HepG2 (cell line): ENCODE measurements around the gene PNLIP. TPM values are rescaled to one million over a fixed set of nuclear protein-coding genes. Genes with fewer than 3 reads are reported as not detected.

Experiments used
- ATAC-seq: fragments of 200-7000 bp; cut with Tn5 transposase; 3 replicates; pipeline ENCODE4 v1.9.1; 2020; ENCODE audit warnings: mild to moderate bottlenecking, moderate library complexity
- BruUV-seq: library from RNA; stranded (reverse); fragments of 400-500 nt; replicated peaks from 2 replicates; lab custom pipeline; 2021; lab: Mats Ljungman, UMichigan
- CTCF ChIA-PET: fragments of 300-600 bp; formaldehyde crosslinking; extraction: SDS; loops from one replicate; lab custom pipeline; 2021; ENCODE audit warnings: low total read pairs, inconsistent platforms, low intra/inter-chr PET ratio; lab: Yijun Ruan, JAX
- POLR2A ChIA-PET: fragments of 350-600 bp; sonication (Branson Sonifier 250); formaldehyde crosslinking; loops from one replicate; lab custom pipeline; 2020; ENCODE audit warnings: antibody characterized with exemption, inconsistent platforms; lab: Yijun Ruan, JAX
- DNase-seq: peaks from one replicate; pipeline ENCODE4 v3.0.0-alpha.2; 2015; ENCODE audit warnings: low spot score
- FAIRE-seq: peaks from 3 replicates; lab custom pipeline; 2011; peaks lifted over from hg19 to GRCh38; lab: Jason Lieb, UNC
- H2AFZ ChIP-seq: one replicate; pipeline ENCODE4 v1.6.1; 2011; ENCODE audit warnings: low read length, inconsistent platforms
- H3K27ac ChIP-seq: fragments of 300-600 bp; 3 replicates; pipeline ENCODE4 v1.8.0; 2011; ENCODE audit warnings: mixed run types, mild to moderate bottlenecking, mixed read lengths, low read length, inconsistent platforms; ENCODE audit not compliant: insufficient read depth; ENCODE audit errors: extremely low read length
- H3K27me3 ChIP-seq, 2 experiments: fragments of 200-600 bp in 1 of 2; 2 replicates in 1 of 2; 3 replicates in 1 of 2; pipeline versions ENCODE4 v1.6.0 to v1.8.0; 2011; ENCODE audit warnings: low read length in 2 of 2, mild to moderate bottlenecking in 2 of 2, moderate library complexity in 2 of 2, inconsistent platforms in 1 of 2; ENCODE audit not compliant: insufficient read depth in 2 of 2, control insufficient read depth in 1 of 2
- H3K36me3 ChIP-seq, 2 experiments: fragments of 200-600 bp in 1 of 2; replicated peaks in 1 of 2; 2 replicates in 1 of 2; 3 replicates in 1 of 2; pipeline versions ENCODE4 v1.5.1 to v1.8.0; 2011; ENCODE audit warnings: low read length in 2 of 2, inconsistent platforms in 1 of 2; ENCODE audit not compliant: insufficient read depth in 2 of 2, control insufficient read depth in 1 of 2
- H3K4me1 ChIP-seq: 2 replicates; pipeline ENCODE4 v1.5.1; 2012; ENCODE audit warnings: low read length, inconsistent platforms; ENCODE audit not compliant: insufficient read depth
- H3K4me2 ChIP-seq: 2 replicates; pipeline ENCODE4 v1.6.0; 2011; ENCODE audit warnings: low read depth, low read length, inconsistent platforms
- H3K4me3 ChIP-seq, 3 experiments: fragments of 200-600 bp in 1 of 3; sonication (generic), shearing (Covaris generic) in 1 of 3; replicated peaks in 1 of 3; 2 replicates each; pipeline ENCODE4 v1.5.1; 2011 to 2016; ENCODE audit warnings: low read length in 3 of 3, inconsistent platforms in 2 of 3, low read depth in 2 of 3, mild to moderate bottlenecking in 2 of 3, control low read depth in 1 of 3, mixed read lengths in 1 of 3; ENCODE audit not compliant: insufficient read depth in 1 of 3
- H3K79me2 ChIP-seq: one replicate; pipeline ENCODE4 v1.6.1; 2011; ENCODE audit warnings: low read length, inconsistent platforms; ENCODE audit not compliant: insufficient read depth
- H3K9ac ChIP-seq: 2 replicates; pipeline ENCODE4 v1.6.0; 2011; ENCODE audit warnings: mild to moderate bottlenecking, low read depth, low read length, inconsistent platforms; ENCODE audit not compliant: insufficient read depth
- H3K9me3 ChIP-seq: 2 replicates; pipeline ENCODE4 v1.5.1; 2012; ENCODE audit warnings: mild to moderate bottlenecking, low read length
- H4K20me1 ChIP-seq: 2 replicates; pipeline ENCODE4 v1.6.0; 2011; ENCODE audit warnings: inconsistent platforms, mild to moderate bottlenecking, low read length, moderate library complexity; ENCODE audit not compliant: insufficient read depth
- MAZ ChIP-seq, 2 experiments: sonication (generic) in 1 of 2; formaldehyde crosslinking in 1 of 2; IDR thresholded peaks; 2 replicates each; pipeline versions ENCODE4 v1.5.0 to v1.6.1; 2012 to 2020; ENCODE audit warnings: low read depth in 2 of 2, mild to moderate bottlenecking in 2 of 2, borderline replicate concordance in 1 of 2, improper control_type of control experiment in 1 of 2, low read length in 1 of 2, missing genetic modification reagents in 1 of 2, moderate library complexity in 1 of 2
- ZNF547 ChIP-seq: sonication (generic); formaldehyde crosslinking; IDR thresholded peaks from 2 replicates; pipeline ENCODE4 v1.5.1; 2020; ENCODE audit warnings: mild to moderate bottlenecking, missing genetic modification reagents
- WGBS: methylation state at CpG from one replicate; pipeline ENCODE4 v1.1.6; 2017; ENCODE audit warnings: low lambda C conversion rate; 5-methylcytosine and 5-hydroxymethylcytosine counted together
- in situ Hi-C: cut with HindIII; loops from 2 replicates; pipeline ENCODE4 v1.10.0; 2017; ENCODE audit warnings: low pct_unique_long_range_greater_than_20kb; ENCODE audit not compliant: extremely low pct_ligation_motif_present
- intact Hi-C: fragments of 100-400 bp; cut with micrococcal nuclease; formaldehyde crosslinking; loops from one replicate; pipeline ENCODE4 v1.10.0; 2022; ENCODE audit not compliant: unreplicated experiment
- polyA plus RNA-seq, 8 experiments: library from polyadenylated mRNA; depleted of rRNA in 3 of 8; stranded (reverse) in 7 of 8; unstranded in 1 of 8; fragments of >200 nt; fragmentation: Illumina TruSeq in 4 of 8; extraction: Trizol in 4 of 8; gene quantifications; 2 replicates each; pipeline versions ENCODE4 v1.2.1 to v1.2.3, GENCODE V29; 2011 to 2016; ENCODE audit warnings: low read depth in 4 of 8, missing spikeins in 1 of 8, mixed read lengths in 1 of 8; ENCODE audit not compliant: insufficient read depth in 1 of 8
- small RNA-seq, 3 experiments: library from RNA; depleted of rRNA; stranded (forward); fragments of <200 nt; gene quantifications; one replicate each; pipeline ENCODE3, GENCODE V24; 2012; ENCODE audit warnings: low read depth in 2 of 3, low replicate concordance in 1 of 3; ENCODE audit not compliant: insufficient read length in 3 of 3, insufficient read depth in 2 of 3
- total RNA-seq, 5 experiments: library from RNA; depleted of rRNA; stranded (reverse); fragments of >200 nt; fragmentation: Illumina TruSeq; extraction: Trizol; gene quantifications; 2 replicates each; pipeline ENCODE4 v1.2.3, GENCODE V29; 2016; ENCODE audit warnings: low read depth in 1 of 5
- TF ChIP-seq, protein P1 (sequence below): IDR thresholded peaks from 2 replicates; pipeline ENCODE4 v1.6.1; 2016; ENCODE audit warnings: missing compliant biosample characterization, missing genetic modification reagents, borderline replicate concordance

Gene PNLIP
- total and polyA plus RNA-seq, 2 of the 13 experiments (the other 11 are each of a cell fraction or from before 2014, with no cell fraction given) = not detected

DNA sequence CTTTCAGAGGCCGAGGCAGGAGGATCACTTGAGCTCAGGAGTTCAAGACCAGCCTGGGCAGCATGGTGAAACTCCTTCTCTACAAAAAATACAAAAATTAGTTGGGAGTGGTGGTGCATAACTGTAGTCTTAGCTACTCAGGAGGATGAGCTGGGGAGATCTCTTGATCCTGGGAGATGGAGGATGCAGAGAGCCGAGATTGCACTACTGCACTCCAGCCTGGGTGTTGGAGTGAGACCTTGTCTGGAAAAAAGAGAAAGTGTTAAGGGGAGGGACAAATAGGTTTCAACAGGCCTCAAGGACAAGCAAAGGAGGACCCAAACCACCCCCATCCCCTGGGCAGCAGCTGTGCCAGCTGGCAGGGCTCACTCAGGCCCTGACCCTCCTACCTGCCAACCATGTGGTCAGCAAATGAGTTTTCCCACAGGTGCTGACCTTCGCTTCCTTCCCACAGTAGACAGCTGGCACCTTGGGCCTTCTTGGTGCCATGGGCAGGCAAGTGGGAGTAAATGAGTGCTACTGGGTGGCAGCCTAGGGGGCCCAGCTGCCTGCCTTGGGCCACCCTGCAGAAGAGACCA is 69.6 kb downstream of the PNLIP start:
- WGBS = 10% methylated on average over 2 of the region's 3 CpGs
- ChIA-PET CTCF (no interaction called here), POLR2A (no interaction called here)
- no peak overlapping the region for H3K27ac ChIP-seq
- TF ChIP-seq, protein P1, sequence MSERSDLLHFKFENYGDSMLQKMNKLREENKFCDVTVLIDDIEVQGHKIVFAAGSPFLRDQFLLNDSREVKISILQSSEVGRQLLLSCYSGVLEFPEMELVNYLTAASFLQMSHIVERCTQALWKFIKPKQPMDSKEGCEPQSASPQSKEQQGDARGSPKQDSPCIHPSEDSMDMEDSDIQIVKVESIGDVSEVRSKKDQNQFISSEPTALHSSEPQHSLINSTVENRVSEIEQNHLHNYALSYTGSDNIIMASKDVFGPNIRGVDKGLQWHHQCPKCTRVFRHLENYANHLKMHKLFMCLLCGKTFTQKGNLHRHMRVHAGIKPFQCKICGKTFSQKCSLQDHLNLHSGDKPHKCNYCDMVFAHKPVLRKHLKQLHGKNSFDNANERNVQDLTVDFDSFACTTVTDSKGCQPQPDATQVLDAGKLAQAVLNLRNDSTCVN (CRISPR knock-in tag) = no peak
- TF ChIP-seq ZNF547 (CRISPR knock-in tag) (no peak), MAZ (IDR thresholded peaks at IDR 0.05; ENCODE audit: borderline replicate concordance, low read depth, low read length) (no peak), MAZ (CRISPR knock-in tag; IDR thresholded peaks at IDR 0.05; ENCODE audit: low read depth) (no peak)
- in situ Hi-C loops (no loop called here), intact Hi-C loops (no loop called here)
- no peaks in the 10 kb centered on the region for H4K20me1 ChIP-seq
- no peak overlapping the region for H2AFZ ChIP-seq
- DNase-seq (no peak), ATAC-seq (no peak), FAIRE-seq (no peak)
- no peaks in the 10 kb centered on the region for H3K79me2 ChIP-seq
- no peak overlapping the region for H3K4me2 ChIP-seq
- H3K9me3 ChIP-seq = no peaks in the 10 kb centered on the region
- H3K4me3 ChIP-seq = no peak overlapping the region
- BruUV-seq = no TSS peak
- H3K36me3 ChIP-seq = no peaks in the 10 kb centered on the region
- no peak overlapping the region for H3K9ac ChIP-seq
- H3K27me3 ChIP-seq = 0 out of 5 replicates have a peak, but pooled peaks cover 0 to 3% of the 10 kb centered on the region in 2 experiments
- peaks cover 8% of the 10 kb centered on the region for H3K4me1 ChIP-seq

Small RNAs within 50 kb of the gene (small RNA-seq; reads per million reads assigned to genes)
- gene RNU6-1090P = 0 reads per million in 3 experiments

Other genes starting within 250 kb of the PNLIP start
- gene CCDC172, start 221.5 kb upstream of the PNLIP start, total RNA-seq (2016; rRNA removed; fragmentation: Illumina TruSeq; extraction: Trizol) = not detected in 2 replicates
- gene CCDC172, start 221.5 kb upstream of the PNLIP start, polyA plus RNA-seq (2011; rRNA removed) = not detected in 2 replicates
- gene PNLIPRP3, start 118.1 kb upstream of the PNLIP start, total RNA-seq (2016; rRNA removed; fragmentation: Illumina TruSeq; extraction: Trizol) = not detected in 2 replicates
- not detected in 2 replicates for gene PNLIPRP3, start 118.1 kb upstream of the PNLIP start, polyA plus RNA-seq (2011; rRNA removed)
- gene PNLIPRP1, start 45.0 kb downstream of the PNLIP start, total RNA-seq (2016; rRNA removed; fragmentation: Illumina TruSeq; extraction: Trizol) = not detected in 2 replicates
- not detected in 2 replicates for gene PNLIPRP1, start 45.0 kb downstream of the PNLIP start, polyA plus RNA-seq (2011; rRNA removed)
- gene PNLIPRP2, start 75.0 kb downstream of the PNLIP start, total RNA-seq (2016; rRNA removed; fragmentation: Illumina TruSeq; extraction: Trizol) = 0.95 and 0.97 TPM in 2 replicates
- gene PNLIPRP2, start 75.0 kb downstream of the PNLIP start, polyA plus RNA-seq (2011; rRNA removed) = 0.21 and 0.56 TPM in 2 replicates
- 12.9 and 13.6 TPM in 2 replicates for gene HSPA12A, start 196.6 kb downstream of the PNLIP start, total RNA-seq (2016; rRNA removed; fragmentation: Illumina TruSeq; extraction: Trizol)
- gene HSPA12A, start 196.6 kb downstream of the PNLIP start, polyA plus RNA-seq (2011; rRNA removed) = 6.2 and 6.4 TPM in 2 replicates